ENCODE data around the gene SNTG2. TPM values are rescaled to one million over a fixed set of nuclear protein-coding genes. Genes with fewer than 3 reads are reported as not detected.

SNTG2 gene
- total RNA-seq, 1 donor from 2014 or later, result 2.2 TPM

GRCh38 chr2:1297372-1298159, 346.9 kb downstream of the SNTG2 start:
- POLR2A ChIA-PET, result no interaction called here
- CTCF ChIA-PET, result no interaction called here
- Mint-ChIP-seq H3K9me3 (peaks cover 1% of the 10 kb centered on the region), H3K27me3 (no peaks in the 10 kb centered on the region), H3K27ac (no peak overlapping the region), H3K4me1 (peaks cover 3% of the 10 kb centered on the region), H3K36me3 (ENCODE audit: low read depth) (no peaks in the 10 kb centered on the region), H3K4me3 (no peak overlapping the region)
- intact Hi-C loops (cut with micrococcal nuclease), result no loop called here
- DNase-seq (no peak), ATAC-seq (ENCODE audit: low read depth) (no peak)
- no peak for TF ChIP-seq CTCF (IDR thresholded peaks at IDR 0.05)

GRCh38 chr2:1299043-1299442, 348.4 kb downstream of the SNTG2 start:
- Mint-ChIP-seq H3K9me3 (no peaks in the 10 kb centered on the region), H3K36me3 (ENCODE audit: low read depth) (no peaks in the 10 kb centered on the region), H3K27me3 (no peaks in the 10 kb centered on the region), H3K4me3 (no peak overlapping the region), H3K27ac (no peak overlapping the region), H3K4me1 (peaks cover 17% of the 10 kb centered on the region)
- intact Hi-C loops (cut with micrococcal nuclease), result no loop called here
- no peak for DNase-seq
- POLR2A ChIA-PET, result no interaction called here
- no peak for ATAC-seq (ENCODE audit: low read depth)
- CTCF ChIA-PET, result no interaction called here
- TF ChIP-seq CTCF (IDR thresholded peaks at IDR 0.05), result no peak

- Mint-ChIP-seq H3K27me3 (no peaks in the 10 kb centered on the region), H3K9me3 (no peaks in the 10 kb centered on the region), H3K36me3 (ENCODE audit: low read depth) (no peaks in the 10 kb centered on the region), H3K27ac (no peak overlapping the region), H3K4me3 (no peak overlapping the region), H3K4me1 (peaks cover 18% of the 10 kb centered on the region)
- intact Hi-C loops (cut with micrococcal nuclease), result no loop called here
- ATAC-seq (ENCODE audit: low read depth) (no peak), DNase-seq (no peak)
- no peak for TF ChIP-seq CTCF (IDR thresholded peaks at IDR 0.05)
- ChIA-PET POLR2A (no interaction called here), CTCF (no interaction called here)
Observed at GRCh38 chr2:1300284-1300683, 349.6 kb downstream of the SNTG2 start.

- DNase-seq (no peak), ATAC-seq (ENCODE audit: low read depth) (no peak)
- H3K4me1 Mint-ChIP-seq, result peaks cover 18% of the 10 kb centered on the region
- no peaks in the 10 kb centered on the region for H3K36me3 Mint-ChIP-seq (ENCODE audit: low read depth)
- H3K27ac Mint-ChIP-seq, result no peak overlapping the region
- POLR2A ChIA-PET, result no interaction called here
- intact Hi-C loops (cut with micrococcal nuclease), result no loop called here
- no peaks in the 10 kb centered on the region for H3K9me3 Mint-ChIP-seq
- no peaks in the 10 kb centered on the region for H3K27me3 Mint-ChIP-seq
- TF ChIP-seq CTCF (IDR thresholded peaks at IDR 0.05), result no peak
- CTCF ChIA-PET, result no interaction called here
- no peak overlapping the region for H3K4me3 Mint-ChIP-seq
Observed at GRCh38 chr2:1301056-1301455, 350.4 kb downstream of the SNTG2 start.

GRCh38 chr2:1305342-1306013, 354.8 kb downstream of the SNTG2 start:
- no peak overlapping the region for H3K4me3 Mint-ChIP-seq
- TF ChIP-seq CTCF (IDR thresholded peaks at IDR 0.05), result no peak
- H3K36me3 Mint-ChIP-seq (ENCODE audit: low read depth), result no peaks in the 10 kb centered on the region
- ChIA-PET POLR2A (no interaction called here), CTCF (no interaction called here)
- H3K27me3 Mint-ChIP-seq, result no peaks in the 10 kb centered on the region
- no peaks in the 10 kb centered on the region for H3K9me3 Mint-ChIP-seq
- peaks cover 18% of the 10 kb centered on the region for H3K4me1 Mint-ChIP-seq
- intact Hi-C loops (cut with micrococcal nuclease), result no loop called here
- ATAC-seq (ENCODE audit: low read depth) (no peak), DNase-seq (no peak)
- no peak overlapping the region for H3K27ac Mint-ChIP-seq
